ENCODE data around the gene CDKN2B-AS1. TPM values are rescaled to one million over a fixed set of nuclear protein-coding genes. Genes with fewer than 3 reads are reported as not detected.

Gene CDKN2B-AS1
- total and polyA plus RNA-seq, 2 experiments from 2014 or later = 0.14 TPM; not detected in 1

GRCh38 chr9:21998026-21998425 lies 3.4 kb downstream of the CDKN2B-AS1 start:
- H4K20me1 ChIP-seq (replicated peaks; ENCODE audit: insufficient read depth) = no peaks in the 10 kb centered on the region
- H3K9me2 ChIP-seq (ENCODE audit: insufficient read depth) = no peaks in the 10 kb centered on the region
- Mint-ChIP-seq H3K4me3 (no peak overlapping the region), H3K4me1 (peaks cover 34% of the 10 kb centered on the region), H3K36me3 (ENCODE audit: low read depth) (no peaks in the 10 kb centered on the region), H3K27me3 (ENCODE audit: insufficient read depth, low read depth, poor library complexity) (peaks cover 73% of the 10 kb centered on the region), H3K27ac (no peak overlapping the region), H3K9me3 (0 out of 3 replicates have a peak, but pooled peaks cover 3% of the 10 kb centered on the region)
- no peak overlapping the region for H3K27ac ChIP-seq (ENCODE audit: low read depth)
- H2AFZ ChIP-seq = no peak overlapping the region
- peaks cover 92% of the 10 kb centered on the region for H3K27me3 ChIP-seq (ENCODE audit: insufficient read depth)
- H3K79me2 ChIP-seq (replicated peaks; ENCODE audit: insufficient read depth) = no peaks in the 10 kb centered on the region
- H3K4me2 ChIP-seq = peak overlapping the region; percentile 20
- no peaks in the 10 kb centered on the region for H3K36me3 ChIP-seq (ENCODE audit: insufficient read depth)
- ATAC-seq (no peak), DNase-seq (ENCODE audit: low spot score) (no peak)
- peaks cover 11% of the 10 kb centered on the region; the same call in 1 of the 2 replicates for H3F3A ChIP-seq (replicated peaks; ENCODE audit: low read depth)
- H3K4me3 ChIP-seq = no peak overlapping the region
- TF ChIP-seq, protein P1, sequence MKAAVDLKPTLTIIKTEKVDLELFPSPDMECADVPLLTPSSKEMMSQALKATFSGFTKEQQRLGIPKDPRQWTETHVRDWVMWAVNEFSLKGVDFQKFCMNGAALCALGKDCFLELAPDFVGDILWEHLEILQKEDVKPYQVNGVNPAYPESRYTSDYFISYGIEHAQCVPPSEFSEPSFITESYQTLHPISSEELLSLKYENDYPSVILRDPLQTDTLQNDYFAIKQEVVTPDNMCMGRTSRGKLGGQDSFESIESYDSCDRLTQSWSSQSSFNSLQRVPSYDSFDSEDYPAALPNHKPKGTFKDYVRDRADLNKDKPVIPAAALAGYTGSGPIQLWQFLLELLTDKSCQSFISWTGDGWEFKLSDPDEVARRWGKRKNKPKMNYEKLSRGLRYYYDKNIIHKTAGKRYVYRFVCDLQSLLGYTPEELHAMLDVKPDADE (IDR thresholded peaks at IDR 0.05) = no peak
- no peak for TF ChIP-seq JUNB (IDR thresholded peaks at IDR 0.05; ENCODE audit: unreplicated experiment)
- TF ChIP-seq EZH2 (IDR thresholded peaks at IDR 0.05; ENCODE audit: low read depth, unreplicated experiment) = no peak
- TF ChIP-seq ZNF331 (CRISPR knock-in tag; IDR thresholded peaks at IDR 0.05; ENCODE audit: low read depth) = no peak
- TF ChIP-seq, protein P2, sequence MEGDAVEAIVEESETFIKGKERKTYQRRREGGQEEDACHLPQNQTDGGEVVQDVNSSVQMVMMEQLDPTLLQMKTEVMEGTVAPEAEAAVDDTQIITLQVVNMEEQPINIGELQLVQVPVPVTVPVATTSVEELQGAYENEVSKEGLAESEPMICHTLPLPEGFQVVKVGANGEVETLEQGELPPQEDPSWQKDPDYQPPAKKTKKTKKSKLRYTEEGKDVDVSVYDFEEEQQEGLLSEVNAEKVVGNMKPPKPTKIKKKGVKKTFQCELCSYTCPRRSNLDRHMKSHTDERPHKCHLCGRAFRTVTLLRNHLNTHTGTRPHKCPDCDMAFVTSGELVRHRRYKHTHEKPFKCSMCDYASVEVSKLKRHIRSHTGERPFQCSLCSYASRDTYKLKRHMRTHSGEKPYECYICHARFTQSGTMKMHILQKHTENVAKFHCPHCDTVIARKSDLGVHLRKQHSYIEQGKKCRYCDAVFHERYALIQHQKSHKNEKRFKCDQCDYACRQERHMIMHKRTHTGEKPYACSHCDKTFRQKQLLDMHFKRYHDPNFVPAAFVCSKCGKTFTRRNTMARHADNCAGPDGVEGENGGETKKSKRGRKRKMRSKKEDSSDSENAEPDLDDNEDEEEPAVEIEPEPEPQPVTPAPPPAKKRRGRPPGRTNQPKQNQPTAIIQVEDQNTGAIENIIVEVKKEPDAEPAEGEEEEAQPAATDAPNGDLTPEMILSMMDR (conservative IDR thresholded peaks at IDR 0.05; ENCODE audit: low read depth in 2 of 2) = no peak
- no peak for TF ChIP-seq NANOG (IDR thresholded peaks at IDR 0.05; ENCODE audit: borderline replicate concordance)
- no peak for TF ChIP-seq STAT1 (IDR thresholded peaks at IDR 0.05; ENCODE audit: unreplicated experiment)
- TF ChIP-seq ZNF114 (CRISPR knock-in tag; IDR thresholded peaks at IDR 0.05) = no peak
- peaks cover 38% of the 10 kb centered on the region for H3K4me1 ChIP-seq (ENCODE audit: insufficient read depth)

DNA sequence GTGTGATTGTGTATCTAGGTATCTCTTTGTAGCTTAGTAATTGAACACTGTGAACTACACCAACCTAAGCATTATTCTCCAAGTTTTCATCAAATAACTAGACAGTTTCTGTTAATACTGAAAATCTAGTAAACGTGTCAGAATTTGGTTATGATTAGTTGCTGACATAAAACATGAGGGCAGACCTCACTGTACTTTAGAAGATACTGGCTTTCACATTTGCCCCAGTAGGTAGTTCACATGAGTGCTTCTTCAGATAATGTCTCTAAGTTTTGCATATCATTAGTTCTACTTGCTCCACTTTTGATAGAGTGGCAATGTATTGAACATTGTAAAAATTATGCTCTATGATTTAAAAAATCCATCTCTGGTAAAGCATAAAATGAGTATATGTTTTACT lies 7.4 kb downstream of the CDKN2B-AS1 start:
- H3K36me3 ChIP-seq (ENCODE audit: insufficient read depth) = no peaks in the 10 kb centered on the region
- Mint-ChIP-seq H3K36me3 (ENCODE audit: low read depth) (no peaks in the 10 kb centered on the region), H3K27me3 (ENCODE audit: insufficient read depth, low read depth, poor library complexity) (peaks cover 73% of the 10 kb centered on the region), H3K4me1 (peaks cover 28% of the 10 kb centered on the region), H3K4me3 (no peak overlapping the region), H3K9me3 (no peaks in the 10 kb centered on the region), H3K27ac (no peak overlapping the region)
- TF ChIP-seq EZH2phosphoT487 (IDR thresholded peaks at IDR 0.05; ENCODE audit: unreplicated experiment) (no peak), ZNF114 (CRISPR knock-in tag; IDR thresholded peaks at IDR 0.05) (no peak), CREB1 (CRISPR knock-in tag; IDR thresholded peaks at IDR 0.05; ENCODE audit: low read depth) (no peak)
- TF ChIP-seq, protein P3, sequence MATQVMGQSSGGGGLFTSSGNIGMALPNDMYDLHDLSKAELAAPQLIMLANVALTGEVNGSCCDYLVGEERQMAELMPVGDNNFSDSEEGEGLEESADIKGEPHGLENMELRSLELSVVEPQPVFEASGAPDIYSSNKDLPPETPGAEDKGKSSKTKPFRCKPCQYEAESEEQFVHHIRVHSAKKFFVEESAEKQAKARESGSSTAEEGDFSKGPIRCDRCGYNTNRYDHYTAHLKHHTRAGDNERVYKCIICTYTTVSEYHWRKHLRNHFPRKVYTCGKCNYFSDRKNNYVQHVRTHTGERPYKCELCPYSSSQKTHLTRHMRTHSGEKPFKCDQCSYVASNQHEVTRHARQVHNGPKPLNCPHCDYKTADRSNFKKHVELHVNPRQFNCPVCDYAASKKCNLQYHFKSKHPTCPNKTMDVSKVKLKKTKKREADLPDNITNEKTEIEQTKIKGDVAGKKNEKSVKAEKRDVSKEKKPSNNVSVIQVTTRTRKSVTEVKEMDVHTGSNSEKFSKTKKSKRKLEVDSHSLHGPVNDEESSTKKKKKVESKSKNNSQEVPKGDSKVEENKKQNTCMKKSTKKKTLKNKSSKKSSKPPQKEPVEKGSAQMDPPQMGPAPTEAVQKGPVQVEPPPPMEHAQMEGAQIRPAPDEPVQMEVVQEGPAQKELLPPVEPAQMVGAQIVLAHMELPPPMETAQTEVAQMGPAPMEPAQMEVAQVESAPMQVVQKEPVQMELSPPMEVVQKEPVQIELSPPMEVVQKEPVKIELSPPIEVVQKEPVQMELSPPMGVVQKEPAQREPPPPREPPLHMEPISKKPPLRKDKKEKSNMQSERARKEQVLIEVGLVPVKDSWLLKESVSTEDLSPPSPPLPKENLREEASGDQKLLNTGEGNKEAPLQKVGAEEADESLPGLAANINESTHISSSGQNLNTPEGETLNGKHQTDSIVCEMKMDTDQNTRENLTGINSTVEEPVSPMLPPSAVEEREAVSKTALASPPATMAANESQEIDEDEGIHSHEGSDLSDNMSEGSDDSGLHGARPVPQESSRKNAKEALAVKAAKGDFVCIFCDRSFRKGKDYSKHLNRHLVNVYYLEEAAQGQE (IDR thresholded peaks at IDR 0.05; ENCODE audit: unreplicated experiment) = no peak
- no peak overlapping the region for H2AFZ ChIP-seq
- no peaks in the 10 kb centered on the region for H4K20me1 ChIP-seq (replicated peaks; ENCODE audit: insufficient read depth)
- H3K27me3 ChIP-seq (ENCODE audit: insufficient read depth) = peaks cover 95% of the 10 kb centered on the region
- no peak overlapping the region for H3K4me2 ChIP-seq
- no peaks in the 10 kb centered on the region for H3K79me2 ChIP-seq (replicated peaks; ENCODE audit: insufficient read depth)
- no peak overlapping the region for H3K27ac ChIP-seq (ENCODE audit: low read depth)
- ATAC-seq (no peak), DNase-seq (ENCODE audit: low spot score) (no peak)
- H3K4me1 ChIP-seq (ENCODE audit: insufficient read depth) = peaks cover 29% of the 10 kb centered on the region
- H3K4me3 ChIP-seq = no peak overlapping the region
- H3F3A ChIP-seq (replicated peaks; ENCODE audit: low read depth) = peaks cover 17% of the 10 kb centered on the region
- H3K9me2 ChIP-seq (ENCODE audit: insufficient read depth) = no peaks in the 10 kb centered on the region

All from GM23338 (cell line).